ENCODE measurements around the gene HECTD1.
"Not testable (repeated sequence)": the region's sequence is repeated elsewhere in the genome, so short reads cannot be mapped to it uniquely, and the experiment has no call there.

HECTD1 gene

GRCh38 chr14:31207755-31208545 lies at the start of gene HECTD1:
HECTD1 (minus strand) TSS chr14:31207793; CDS start chr14:31205936, 1,857 bp downstream.
- peak; percentile 72 for DNase-seq (ENCODE audit: low read depth)

GRCh38 chr14:31257244-31257553 lies 49.6 kb upstream of the HECTD1 start:
- no peak for DNase-seq (ENCODE audit: low read depth)

GRCh38 chr14:31256534-31257243 lies 49.1 kb upstream of the HECTD1 start:
- DNase-seq (ENCODE audit: low read depth): no peak

- DNase-seq (ENCODE audit: low read depth): not testable (repeated sequence)
Measured at GRCh38 chr14:31255918-31256317, 48.3 kb upstream of the HECTD1 start.

GRCh38 chr14:31255286-31255685 lies 47.7 kb upstream of the HECTD1 start:
- DNase-seq (ENCODE audit: low read depth): no peak

- no peak for DNase-seq (ENCODE audit: low read depth)
Measured at GRCh38 chr14:31253746-31254471, 46.3 kb upstream of the HECTD1 start.

GRCh38 chr14:31252865-31253264 lies 45.3 kb upstream of the HECTD1 start:
- DNase-seq (ENCODE audit: low read depth): no peak

- no peak for DNase-seq (ENCODE audit: low read depth)
Measured at GRCh38 chr14:31251028-31251958, 43.7 kb upstream of the HECTD1 start.

GRCh38 chr14:31244626-31245025 lies 37.0 kb upstream of the HECTD1 start:
- DNase-seq (ENCODE audit: low read depth): no peak

GRCh38 chr14:31243860-31244259 lies 36.3 kb upstream of the HECTD1 start:
- no peak for DNase-seq (ENCODE audit: low read depth)

- not testable (repeated sequence) for DNase-seq (ENCODE audit: low read depth)
Measured at GRCh38 chr14:31242161-31242940, 34.8 kb upstream of the HECTD1 start.

GRCh38 chr14:31241450-31242114 lies 34.0 kb upstream of the HECTD1 start:
- no peak for DNase-seq (ENCODE audit: low read depth)

- no peak for DNase-seq (ENCODE audit: low read depth)
Measured at GRCh38 chr14:31239741-31240140, 32.1 kb upstream of the HECTD1 start.

- DNase-seq (ENCODE audit: low read depth): no peak
Measured at GRCh38 chr14:31235462-31235861, 27.9 kb upstream of the HECTD1 start.

- DNase-seq (ENCODE audit: low read depth): no peak
Measured at GRCh38 chr14:31232081-31232480, 24.5 kb upstream of the HECTD1 start.

GRCh38 chr14:31231272-31231671 lies 23.7 kb upstream of the HECTD1 start:
- not testable (repeated sequence) for DNase-seq (ENCODE audit: low read depth)

- DNase-seq (ENCODE audit: low read depth): no peak
Measured at GRCh38 chr14:31230573-31230958, 23.0 kb upstream of the HECTD1 start.

GRCh38 chr14:31229638-31230572 lies 22.3 kb upstream of the HECTD1 start:
- no peak for DNase-seq (ENCODE audit: low read depth)

GRCh38 chr14:31229009-31229408 lies 21.4 kb upstream of the HECTD1 start:
- no peak for DNase-seq (ENCODE audit: low read depth)
